HEK293 (cell line): ENCODE data around the gene NFATC3.
A peak's percentile ranks its signal among the peaks of the same experiment; 100 is the strongest.

Experiments used
- BCL11A ChIP-seq: fragments of 450-650 bp; formaldehyde crosslinking; IDR thresholded peaks from 2 replicates; pipeline ENCODE4 v1.5.1; 2016; ENCODE audit warnings: low read depth, missing biosample characterization, missing genetic modification characterization
- KLF7 ChIP-seq: fragments of 450-650 bp; formaldehyde crosslinking; IDR thresholded peaks from 2 replicates; pipeline ENCODE4 v1.5.1; 2016; ENCODE audit warnings: missing biosample characterization, missing genetic modification characterization, borderline replicate concordance
- PRDM1 ChIP-seq: fragments of 450-650 bp; formaldehyde crosslinking; IDR thresholded peaks from 2 replicates; pipeline ENCODE4; 2016; ENCODE audit warnings: missing biosample characterization, missing genetic modification characterization
- PRDM2 ChIP-seq: fragments of 450-650 bp; formaldehyde crosslinking; IDR thresholded peaks from 2 replicates; pipeline ENCODE4 v1.5.1; 2016; ENCODE audit warnings: missing biosample characterization, missing genetic modification characterization, borderline replicate concordance
- SETDB1 ChIP-seq: IDR thresholded peaks from one replicate; pipeline ENCODE4 v1.6.1; 2017; ENCODE audit warnings: mild to moderate bottlenecking, low read length, moderate library complexity, mixed read lengths; ENCODE audit not compliant: insufficient read length
- YY2 ChIP-seq: fragments of 450-650 bp; formaldehyde crosslinking; IDR thresholded peaks from 2 replicates; pipeline ENCODE4 v1.5.1; 2016; ENCODE audit warnings: missing biosample characterization, missing genetic modification characterization
- ZBTB20 ChIP-seq: fragments of 450-650 bp; formaldehyde crosslinking; IDR thresholded peaks from 2 replicates; pipeline ENCODE4 v1.5.1; 2016; ENCODE audit warnings: missing biosample characterization, missing genetic modification characterization
- ZBTB21 ChIP-seq: fragments of 450-650 bp; formaldehyde crosslinking; IDR thresholded peaks from 2 replicates; pipeline ENCODE4 v1.5.1; 2017; ENCODE audit warnings: missing biosample characterization, missing genetic modification characterization
- ZIC2 ChIP-seq: fragments of 450-650 bp; formaldehyde crosslinking; IDR thresholded peaks from 2 replicates; pipeline ENCODE4 v1.5.1; 2016; ENCODE audit warnings: missing biosample characterization, missing genetic modification characterization
- ZNF155 ChIP-seq: fragments of 450-650 bp; formaldehyde crosslinking; IDR thresholded peaks from 2 replicates; pipeline ENCODE4 v1.5.1; 2016; ENCODE audit warnings: missing biosample characterization, missing genetic modification characterization
- ZNF169 ChIP-seq: fragments of 450-650 bp; formaldehyde crosslinking; IDR thresholded peaks from 2 replicates; pipeline ENCODE4 v1.5.1; 2016; ENCODE audit warnings: missing biosample characterization, missing genetic modification characterization
- ZNF175 ChIP-seq: fragments of 450-650 bp; formaldehyde crosslinking; IDR thresholded peaks from 2 replicates; pipeline ENCODE4 v1.5.1; 2016; ENCODE audit warnings: missing biosample characterization, missing genetic modification characterization
- ZNF19 ChIP-seq: fragments of 450-650 bp; formaldehyde crosslinking; IDR thresholded peaks from 2 replicates; pipeline ENCODE4; 2016; ENCODE audit warnings: missing biosample characterization, missing genetic modification characterization, low read depth
- ZNF23 ChIP-seq: fragments of 450-650 bp; formaldehyde crosslinking; IDR thresholded peaks from 2 replicates; pipeline ENCODE4 v1.5.1; 2016; ENCODE audit warnings: missing biosample characterization, missing genetic modification characterization, borderline replicate concordance
- ZNF24 ChIP-seq: fragments of 450-650 bp; formaldehyde crosslinking; IDR thresholded peaks from 2 replicates; pipeline ENCODE4 v1.5.1; 2016; ENCODE audit warnings: missing biosample characterization, missing genetic modification characterization
- ZNF274 ChIP-seq, 2 experiments: fragments of 200-500 bp in 1 of 2; fragments of 450-650 bp in 1 of 2; sonication (Bioruptor generic) in 1 of 2; formaldehyde crosslinking in 1 of 2; IDR thresholded peaks; 2 replicates each; pipeline versions ENCODE4 v1.5.1 to v1.6.1; 2014 to 2016; ENCODE audit warnings: borderline replicate concordance in 1 of 2, inconsistent platforms in 1 of 2, low read length in 1 of 2, missing biosample characterization in 1 of 2, missing genetic modification characterization in 1 of 2
- ZNF311 ChIP-seq: fragments of 450-650 bp; formaldehyde crosslinking; IDR thresholded peaks from 2 replicates; pipeline ENCODE4 v1.5.1; 2017; ENCODE audit warnings: missing biosample characterization, missing genetic modification characterization, borderline replicate concordance
- ZNF404 ChIP-seq: fragments of 450-650 bp; formaldehyde crosslinking; IDR thresholded peaks from 2 replicates; pipeline ENCODE4 v1.5.1; 2017; ENCODE audit warnings: missing biosample characterization, missing genetic modification characterization
- ZNF423 ChIP-seq: fragments of 450-650 bp; formaldehyde crosslinking; IDR thresholded peaks from 2 replicates; pipeline ENCODE4 v1.5.1; 2016; ENCODE audit warnings: missing biosample characterization, missing genetic modification characterization
- ZNF501 ChIP-seq: fragments of 450-650 bp; formaldehyde crosslinking; IDR thresholded peaks from 2 replicates; pipeline ENCODE4 v1.5.1; 2016; ENCODE audit warnings: missing biosample characterization, missing genetic modification characterization
- ZNF530 ChIP-seq: fragments of 450-650 bp; formaldehyde crosslinking; IDR thresholded peaks from 2 replicates; pipeline ENCODE4 v1.5.1; 2016; ENCODE audit warnings: low read depth, missing biosample characterization, missing genetic modification characterization
- ZNF560 ChIP-seq: fragments of 450-650 bp; formaldehyde crosslinking; IDR thresholded peaks from 2 replicates; pipeline ENCODE4 v1.5.1; 2017; ENCODE audit warnings: missing biosample characterization, missing genetic modification characterization, borderline replicate concordance
- ZNF658 ChIP-seq: fragments of 450-650 bp; formaldehyde crosslinking; IDR thresholded peaks from 2 replicates; pipeline ENCODE4; 2016; ENCODE audit warnings: missing biosample characterization, missing genetic modification characterization
- ZNF76 ChIP-seq: fragments of 450-650 bp; formaldehyde crosslinking; IDR thresholded peaks from 2 replicates; pipeline ENCODE4; 2016; ENCODE audit warnings: low read depth, missing biosample characterization, missing genetic modification characterization, borderline replicate concordance
- ZNF791 ChIP-seq: fragments of 450-650 bp; formaldehyde crosslinking; IDR thresholded peaks from 2 replicates; pipeline ENCODE4 v1.5.1; 2016; ENCODE audit warnings: missing biosample characterization, missing genetic modification characterization
- ZNF830 ChIP-seq: fragments of 450-650 bp; IDR thresholded peaks from 2 replicates; pipeline ENCODE4 v1.5.0; 2018; ENCODE audit warnings: missing biosample characterization, missing genetic modification characterization, low read depth, mild to moderate bottlenecking, moderate library complexity
- ZNF837 ChIP-seq: fragments of 450-650 bp; formaldehyde crosslinking; IDR thresholded peaks from 2 replicates; pipeline ENCODE4 v1.5.1; 2016; ENCODE audit warnings: missing biosample characterization, missing genetic modification characterization
- ZNF843 ChIP-seq: fragments of 450-650 bp; formaldehyde crosslinking; IDR thresholded peaks from 2 replicates; pipeline ENCODE4 v1.5.1; 2016; ENCODE audit warnings: missing biosample characterization, missing genetic modification characterization
- TF ChIP-seq, protein P1 (sequence below): fragments of 450-650 bp; IDR thresholded peaks from 2 replicates; pipeline ENCODE4 v1.5.1; 2018; ENCODE audit warnings: missing biosample characterization, missing genetic modification characterization
- TF ChIP-seq, protein P2 (sequence below): fragments of 450-650 bp; formaldehyde crosslinking; IDR thresholded peaks from 2 replicates; pipeline ENCODE4 v1.5.1; 2016; ENCODE audit warnings: missing biosample characterization, missing genetic modification characterization

The NFATC3 gene

GRCh38 chr16:68084504-68085258, 489 bp upstream of the NFATC3 start (continued):
- TF ChIP-seq PRDM2 (tag by site-specific recombination): no peak
- no peak for TF ChIP-seq ZNF274 (IDR thresholded peaks at IDR 0.05; ENCODE audit: low read length)
- TF ChIP-seq ZNF274 (tag by site-specific recombination; IDR thresholded peaks at IDR 0.05; ENCODE audit: borderline replicate concordance): no peak
- TF ChIP-seq, protein P1, sequence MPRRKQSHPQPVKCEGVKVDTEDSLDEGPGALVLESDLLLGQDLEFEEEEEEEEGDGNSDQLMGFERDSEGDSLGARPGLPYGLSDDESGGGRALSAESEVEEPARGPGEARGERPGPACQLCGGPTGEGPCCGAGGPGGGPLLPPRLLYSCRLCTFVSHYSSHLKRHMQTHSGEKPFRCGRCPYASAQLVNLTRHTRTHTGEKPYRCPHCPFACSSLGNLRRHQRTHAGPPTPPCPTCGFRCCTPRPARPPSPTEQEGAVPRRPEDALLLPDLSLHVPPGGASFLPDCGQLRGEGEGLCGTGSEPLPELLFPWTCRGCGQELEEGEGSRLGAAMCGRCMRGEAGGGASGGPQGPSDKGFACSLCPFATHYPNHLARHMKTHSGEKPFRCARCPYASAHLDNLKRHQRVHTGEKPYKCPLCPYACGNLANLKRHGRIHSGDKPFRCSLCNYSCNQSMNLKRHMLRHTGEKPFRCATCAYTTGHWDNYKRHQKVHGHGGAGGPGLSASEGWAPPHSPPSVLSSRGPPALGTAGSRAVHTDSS (tag by site-specific recombination): no peak; the same call in 1 of the 2 replicates
- no peak for TF ChIP-seq PRDM1 (tag by site-specific recombination)
- no peak for TF ChIP-seq ZNF404
- TF ChIP-seq YY2: peak; percentile 41; the same call in 1 of the 2 replicates
- TF ChIP-seq ZNF530 (tag by site-specific recombination): no peak
- TF ChIP-seq ZBTB20 (tag by site-specific recombination): peak; percentile 82
- TF ChIP-seq KLF7 (tag by site-specific recombination): no peak
- TF ChIP-seq ZNF843 (tag by site-specific recombination): peak; percentile 33; the same call in 1 of the 2 replicates
- no peak for TF ChIP-seq ZNF791 (tag by site-specific recombination)
- TF ChIP-seq ZIC2: no peak
- no peak for TF ChIP-seq ZNF23
- no peak for TF ChIP-seq ZNF560 (tag by site-specific recombination)
- no peak for TF ChIP-seq ZNF830 (tag by site-specific recombination)
- TF ChIP-seq ZBTB21 (tag by site-specific recombination): no peak
- TF ChIP-seq ZNF837: no peak
- no peak for TF ChIP-seq ZNF175 (tag by site-specific recombination)
- TF ChIP-seq ZNF311: no peak
- no peak for TF ChIP-seq ZNF19
- no peak for TF ChIP-seq ZNF658 (tag by site-specific recombination)
- TF ChIP-seq BCL11A (tag by site-specific recombination): no peak
- TF ChIP-seq ZNF155 (tag by site-specific recombination): no peak
- TF ChIP-seq SETDB1: no peak
- TF ChIP-seq, protein P2, sequence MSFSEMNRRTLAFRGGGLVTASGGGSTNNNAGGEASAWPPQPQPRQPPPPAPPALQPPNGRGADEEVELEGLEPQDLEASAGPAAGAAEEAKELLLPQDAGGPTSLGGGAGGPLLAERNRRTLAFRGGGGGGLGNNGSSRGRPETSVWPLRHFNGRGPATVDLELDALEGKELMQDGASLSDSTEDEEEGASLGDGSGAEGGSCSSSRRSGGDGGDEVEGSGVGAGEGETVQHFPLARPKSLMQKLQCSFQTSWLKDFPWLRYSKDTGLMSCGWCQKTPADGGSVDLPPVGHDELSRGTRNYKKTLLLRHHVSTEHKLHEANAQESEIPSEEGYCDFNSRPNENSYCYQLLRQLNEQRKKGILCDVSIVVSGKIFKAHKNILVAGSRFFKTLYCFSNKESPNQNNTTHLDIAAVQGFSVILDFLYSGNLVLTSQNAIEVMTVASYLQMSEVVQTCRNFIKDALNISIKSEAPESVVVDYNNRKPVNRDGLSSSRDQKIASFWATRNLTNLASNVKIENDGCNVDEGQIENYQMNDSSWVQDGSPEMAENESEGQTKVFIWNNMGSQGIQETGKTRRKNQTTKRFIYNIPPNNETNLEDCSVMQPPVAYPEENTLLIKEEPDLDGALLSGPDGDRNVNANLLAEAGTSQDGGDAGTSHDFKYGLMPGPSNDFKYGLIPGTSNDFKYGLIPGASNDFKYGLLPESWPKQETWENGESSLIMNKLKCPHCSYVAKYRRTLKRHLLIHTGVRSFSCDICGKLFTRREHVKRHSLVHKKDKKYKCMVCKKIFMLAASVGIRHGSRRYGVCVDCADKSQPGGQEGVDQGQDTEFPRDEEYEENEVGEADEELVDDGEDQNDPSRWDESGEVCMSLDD (tag by site-specific recombination): peak; percentile 74
- TF ChIP-seq ZNF169 (tag by site-specific recombination): no peak
- no peak for TF ChIP-seq ZNF501
- peak; percentile 42; the same call in 1 of the 2 replicates for TF ChIP-seq ZNF24 (tag by site-specific recombination)
- peak; percentile 29; the same call in 1 of the 2 replicates for TF ChIP-seq ZNF76 (tag by site-specific recombination)
- TF ChIP-seq ZNF423 (tag by site-specific recombination): no peak
